ENCODE measurements around the gene STUM.
"Not testable (repeated sequence)": the region's sequence is repeated elsewhere in the genome, so short reads cannot be mapped to it uniquely, and the experiment has no call there.

Gene STUM, protein sequence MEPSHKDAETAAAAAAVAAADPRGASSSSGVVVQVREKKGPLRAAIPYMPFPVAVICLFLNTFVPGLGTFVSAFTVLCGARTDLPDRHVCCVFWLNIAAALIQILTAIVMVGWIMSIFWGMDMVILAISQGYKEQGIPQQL

GRCh38 chr1:226548256-226549093, at the start of gene STUM:
STUM (plus strand) TSS chr1:226548764; CDS start chr1:226548905, 141 bp downstream.
- H3K4me3 ChIP-seq (ENCODE audit: low read depth, low read length) = peak within 1 kb of the TSS; percentile 28

DNA sequence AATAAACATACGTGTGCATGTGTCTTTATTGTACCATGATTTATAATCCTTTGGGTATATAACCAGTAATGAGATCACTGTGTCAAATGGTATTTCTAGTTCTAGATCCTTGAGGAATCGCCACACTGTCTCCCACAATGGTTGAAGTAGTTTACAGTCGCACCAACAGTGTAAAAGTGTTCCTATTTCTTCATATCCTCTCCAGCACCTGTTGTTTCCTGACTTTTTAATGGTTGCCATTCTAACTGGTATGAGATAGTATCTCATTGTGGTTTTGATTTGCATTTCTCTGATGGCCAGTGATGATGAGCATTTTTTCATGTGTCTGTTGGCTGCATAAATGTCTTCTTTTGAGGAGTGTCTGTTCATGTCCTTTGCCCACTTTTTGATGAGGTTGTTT, 48.9 kb upstream of the STUM start:
- not testable (repeated sequence) for H3K4me3 ChIP-seq (ENCODE audit: low read depth, low read length)

- no peak overlapping the region for H3K4me3 ChIP-seq (ENCODE audit: low read depth, low read length)
These were observed 42.5 kb upstream of the STUM start for GRCh38 chr1:226506021-226506420.

DNA sequence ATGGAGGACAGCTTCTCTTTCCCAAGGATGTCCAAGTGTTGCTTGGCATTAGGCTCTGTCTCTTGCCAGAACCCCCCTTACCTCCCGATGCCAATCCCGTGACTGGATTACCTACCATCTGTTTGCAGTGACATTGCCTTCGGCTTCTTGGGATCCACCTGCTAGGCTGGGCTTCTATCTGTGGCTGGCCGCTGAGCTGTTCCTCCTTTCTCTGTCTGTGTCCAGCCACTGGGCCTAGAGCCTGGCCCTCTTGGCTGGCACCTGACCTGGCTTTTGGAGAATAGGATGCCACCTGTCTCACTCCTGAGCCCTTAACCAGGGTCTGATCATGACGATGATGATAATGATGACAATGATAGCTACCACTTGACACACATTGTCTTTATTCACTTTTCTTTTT, 41.6 kb upstream of the STUM start:
- H3K4me3 ChIP-seq (ENCODE audit: low read depth, low read length) = no peak overlapping the region

DNA sequence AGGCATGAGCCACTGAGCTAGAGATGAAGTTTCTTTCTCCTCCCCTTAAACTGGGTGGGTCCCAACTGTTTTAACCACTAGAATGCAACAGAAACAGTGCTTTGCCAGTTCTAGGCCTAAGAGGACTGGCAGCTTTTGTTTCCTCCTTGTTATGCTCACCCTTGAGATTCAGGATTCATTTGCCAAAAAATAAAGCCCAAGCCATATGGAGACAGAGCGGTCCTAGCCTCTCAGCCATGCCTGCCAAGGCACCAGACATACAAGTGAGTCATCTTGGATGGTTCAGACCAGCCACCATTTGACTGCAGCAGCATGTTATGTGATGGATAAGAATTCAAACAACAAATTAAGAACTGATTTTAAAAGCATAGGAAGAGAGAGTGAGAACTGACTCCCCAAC, 38.1 kb upstream of the STUM start:
- no peak overlapping the region for H3K4me3 ChIP-seq (ENCODE audit: low read depth, low read length)

GRCh38 chr1:226511296-226511695, 37.3 kb upstream of the STUM start:
- H3K4me3 ChIP-seq (ENCODE audit: low read depth, low read length) = no peak overlapping the region

DNA sequence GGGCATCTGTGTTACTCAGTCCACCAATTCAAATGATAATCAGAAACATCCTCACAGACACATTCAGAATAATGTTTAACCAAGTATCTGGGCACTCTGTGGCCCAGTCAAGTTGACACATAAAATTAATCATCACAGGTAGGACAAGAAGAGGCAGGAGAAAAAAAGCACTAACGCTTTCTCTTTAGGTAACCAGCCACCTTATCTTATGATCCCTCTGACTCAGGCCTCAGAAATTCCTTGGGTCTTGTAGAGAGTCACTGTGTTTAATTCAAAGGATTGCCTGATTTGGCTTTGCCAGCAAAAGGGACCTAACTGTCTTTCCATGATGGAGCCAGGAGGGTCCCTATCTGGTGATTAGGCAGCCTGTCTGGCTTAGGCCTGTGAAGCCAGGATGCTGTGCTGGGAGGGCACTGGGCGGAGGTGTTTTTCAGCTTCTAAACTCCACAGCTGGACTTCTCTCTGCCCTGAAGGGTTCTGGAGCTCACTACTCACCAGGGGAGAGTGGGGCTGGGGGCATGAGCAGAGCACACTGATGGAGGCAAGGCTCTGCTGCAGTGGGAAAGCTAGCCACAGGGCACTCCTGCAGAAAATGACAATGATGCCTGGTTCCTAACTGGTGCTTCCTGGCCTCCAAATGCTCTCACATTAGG, 36.4 kb upstream of the STUM start:
- H3K4me3 ChIP-seq (ENCODE audit: low read depth, low read length) = no peak overlapping the region

GRCh38 chr1:226518375-226518774, 30.2 kb upstream of the STUM start:
- no peak overlapping the region for H3K4me3 ChIP-seq (ENCODE audit: low read depth, low read length)

DNA sequence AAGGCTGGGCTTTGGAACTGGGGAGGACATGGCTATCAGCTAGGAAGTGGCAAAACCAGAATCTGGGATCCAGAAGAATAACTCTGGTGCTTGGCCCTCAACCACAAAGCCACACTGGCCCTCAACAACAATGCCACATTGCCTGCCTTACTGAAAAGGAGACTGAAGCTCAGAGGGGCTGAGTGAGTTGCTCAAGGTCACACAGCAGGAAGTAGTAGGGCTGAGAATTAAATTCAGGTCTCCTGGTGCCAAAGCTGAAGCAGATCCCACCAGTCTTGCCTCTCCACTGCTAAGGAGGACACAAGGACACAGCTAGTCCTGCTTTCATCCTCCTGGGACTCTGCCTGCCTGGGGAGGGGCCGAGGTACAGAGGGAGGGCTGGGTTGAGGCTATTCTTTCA, 29.4 kb upstream of the STUM start:
- H3K4me3 ChIP-seq (ENCODE audit: low read depth, low read length) = no peak overlapping the region

- H3K4me3 ChIP-seq (ENCODE audit: low read depth, low read length) = no peak overlapping the region
These were observed 28.6 kb upstream of the STUM start for GRCh38 chr1:226519716-226520598.

- no peak overlapping the region for H3K4me3 ChIP-seq (ENCODE audit: low read depth, low read length)
These were observed 27.8 kb upstream of the STUM start for GRCh38 chr1:226520640-226521355.

DNA sequence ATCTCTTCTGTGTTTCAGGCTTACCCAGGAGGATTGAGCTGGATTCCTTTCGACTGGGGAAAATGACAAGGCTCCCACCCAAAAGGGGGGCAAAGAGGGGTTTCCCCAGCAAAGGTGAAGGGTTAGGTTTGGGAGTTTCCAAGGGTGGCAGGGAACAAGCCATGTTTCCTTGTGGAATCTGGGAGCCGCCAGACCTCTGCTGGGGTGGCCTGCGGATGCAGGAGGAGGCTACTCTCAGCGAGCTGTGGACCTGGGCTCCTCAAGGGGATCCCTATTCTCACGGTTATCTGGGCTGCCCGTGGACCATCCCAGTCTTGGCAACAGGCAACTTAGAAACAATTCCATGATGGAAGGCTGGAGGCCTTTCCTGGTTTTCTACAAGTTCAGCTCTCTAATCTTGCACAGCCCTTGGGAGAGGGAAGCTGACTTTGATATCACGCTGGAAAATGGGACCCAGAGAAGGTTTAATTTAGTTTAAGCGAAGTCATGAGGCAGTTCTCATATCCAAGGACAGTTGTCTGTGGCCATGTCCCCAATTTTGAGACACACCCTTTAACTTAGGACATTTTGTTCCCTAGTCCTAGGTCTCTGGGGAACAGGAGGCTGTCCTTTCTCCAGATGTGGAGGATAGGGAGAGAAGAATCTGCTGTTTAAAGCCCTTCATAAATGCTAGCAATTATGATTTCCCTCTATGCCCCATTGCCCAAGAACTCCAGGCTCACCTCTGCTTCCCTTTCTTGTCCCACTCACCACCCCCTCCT, 24.7 kb upstream of the STUM start:
- H3K4me3 ChIP-seq (ENCODE audit: low read depth, low read length) = no peak overlapping the region

DNA sequence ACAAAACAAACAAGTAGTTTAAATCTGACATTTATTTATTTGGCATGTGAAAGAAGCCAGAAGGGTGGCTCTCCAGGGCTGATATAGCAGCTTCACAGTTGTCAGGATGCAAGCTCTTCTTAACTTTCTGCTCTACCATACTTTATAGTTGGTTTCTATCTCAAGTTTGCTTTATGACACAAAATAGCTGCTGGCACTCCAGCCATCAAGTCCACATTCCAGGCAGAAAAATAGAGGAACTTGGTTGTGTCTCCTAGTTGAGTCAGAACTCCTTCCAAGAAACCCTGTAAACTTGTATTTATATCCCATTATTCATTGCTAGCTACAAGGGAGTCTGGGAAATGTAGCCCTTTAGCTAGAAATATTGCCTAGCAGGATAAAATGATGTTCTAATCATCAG, 24.0 kb upstream of the STUM start:
- H3K4me3 ChIP-seq (ENCODE audit: low read depth, low read length) = no peak overlapping the region

DNA sequence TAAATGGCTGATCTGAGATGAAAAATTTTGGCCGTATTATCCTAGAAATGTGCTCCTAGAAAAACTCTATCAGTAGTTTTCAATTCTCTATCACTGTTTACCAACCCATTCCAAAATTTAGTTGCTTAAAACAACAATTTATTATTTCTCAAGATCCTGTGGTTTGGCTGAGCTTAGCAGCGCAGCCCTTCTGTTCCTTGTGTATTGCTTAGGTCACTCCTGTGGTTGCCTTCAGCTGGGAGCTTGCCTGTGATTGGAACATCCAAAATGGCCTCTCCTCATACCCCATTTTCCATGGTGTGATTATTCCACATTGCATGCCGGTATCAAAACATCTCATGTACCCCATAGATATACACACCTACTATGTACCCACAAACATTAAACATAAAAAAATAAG, 22.8 kb upstream of the STUM start:
- no peak overlapping the region for H3K4me3 ChIP-seq (ENCODE audit: low read depth, low read length)

- no peak overlapping the region for H3K4me3 ChIP-seq (ENCODE audit: low read depth, low read length)
These were observed 21.6 kb upstream of the STUM start for GRCh38 chr1:226526801-226527595.

DNA sequence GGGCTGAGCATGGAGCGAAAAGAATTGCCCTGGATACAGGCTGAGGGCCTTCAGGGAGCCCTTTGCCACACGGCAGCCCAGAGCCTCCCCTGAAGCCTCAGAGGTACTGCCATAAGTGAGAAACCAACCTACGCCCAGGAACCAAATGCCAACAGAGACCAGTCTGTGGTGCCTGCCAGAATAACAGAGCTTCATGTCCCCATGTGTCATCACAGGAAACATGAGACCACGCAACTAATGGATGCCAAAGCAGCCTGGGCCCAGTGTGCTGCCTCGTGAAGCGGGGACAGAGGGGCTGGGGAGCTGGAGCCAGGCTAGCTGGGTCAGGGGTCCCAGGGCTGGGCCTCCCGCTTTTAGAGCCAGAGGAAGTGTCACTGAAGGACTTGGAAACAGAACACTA, 18.7 kb upstream of the STUM start:
- H3K4me3 ChIP-seq (ENCODE audit: low read depth, low read length) = no peak overlapping the region

DNA sequence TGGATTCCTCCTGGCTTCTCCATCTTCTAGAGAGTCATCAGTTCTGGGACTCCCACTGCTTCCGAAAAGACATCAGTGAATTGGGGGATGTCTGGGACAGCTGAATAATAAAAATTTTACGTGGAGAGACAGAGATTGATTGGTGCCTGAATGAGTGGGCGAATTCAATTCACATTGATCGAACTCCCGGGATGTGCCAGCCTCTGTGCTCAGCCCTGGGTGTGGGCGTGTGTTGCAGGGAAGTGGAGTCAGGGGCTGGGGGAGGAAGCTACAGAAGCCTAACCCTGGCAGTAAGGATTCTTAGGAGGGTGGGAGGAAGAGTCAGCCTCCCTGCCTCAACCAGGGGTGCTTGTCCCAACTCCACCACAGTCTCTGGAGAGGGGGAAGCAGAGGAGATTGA, 18.0 kb upstream of the STUM start:
- H3K4me3 ChIP-seq (ENCODE audit: low read depth, low read length) = no peak overlapping the region

DNA sequence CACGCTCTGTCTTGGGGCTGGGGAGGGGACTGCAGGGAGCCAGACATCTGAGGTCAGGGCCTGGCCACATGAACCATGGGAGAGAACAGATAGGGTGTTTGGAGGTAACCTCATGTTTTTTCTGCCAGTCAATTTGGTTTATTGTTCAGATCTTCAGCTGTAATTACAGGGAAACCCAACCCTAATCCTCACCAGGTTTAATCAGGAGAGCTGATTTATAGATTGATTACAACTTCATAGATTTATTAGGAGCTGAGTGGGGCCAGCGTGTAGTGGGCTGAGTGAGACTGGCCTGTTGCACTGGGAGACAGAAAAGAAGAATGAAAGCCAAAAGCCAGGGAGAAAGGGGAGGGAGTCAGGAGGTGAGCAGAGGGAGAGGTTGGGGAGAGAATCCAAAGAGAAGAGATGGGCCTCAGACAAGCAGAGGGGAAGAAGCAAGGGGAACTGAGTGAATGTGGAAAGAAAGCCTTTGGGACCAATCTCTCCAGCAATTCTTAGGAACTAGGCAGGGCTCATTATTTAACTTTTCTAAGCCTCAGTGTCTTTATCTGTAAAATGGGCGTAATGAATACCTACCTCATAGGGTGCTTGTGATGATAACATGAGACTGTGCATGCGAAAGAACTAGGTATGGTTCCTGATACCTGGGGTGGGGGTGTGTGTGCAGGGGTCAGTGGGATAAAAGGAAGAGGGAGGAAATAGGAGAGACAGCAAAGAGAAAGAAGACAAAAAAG, 17.0 kb upstream of the STUM start:
- H3K4me3 ChIP-seq (ENCODE audit: low read depth, low read length) = no peak overlapping the region
